SK-N-SH (cell line): ENCODE data around the gene RHOBTB3.

Source experiments
- CTCF ChIP-seq: fragments of 200-600 bp; sonication (generic); IDR thresholded peaks from 2 replicates; pipeline ENCODE4 v1.6.1; 2017; ENCODE audit warnings: antibody characterized with exemption, mild to moderate bottlenecking, moderate library complexity
- MAX ChIP-seq: IDR thresholded peaks from 2 replicates; pipeline ENCODE4 v1.4.0; 2012; ENCODE audit warnings: low read depth
- NRF1 ChIP-seq: IDR thresholded peaks from 2 replicates; pipeline ENCODE4 v1.6.1; 2012; ENCODE audit warnings: low read depth, mild to moderate bottlenecking, low read length
- RAD21 ChIP-seq: IDR thresholded peaks from 2 replicates; pipeline ENCODE4 v1.6.1; 2012; ENCODE audit warnings: mild to moderate bottlenecking, low read length
- RCOR1 ChIP-seq: fragments of 150-350 bp; IDR thresholded peaks from 2 replicates; pipeline ENCODE4 v1.6.1; 2017; ENCODE audit warnings: antibody characterized with exemption, low read length
- USF1 ChIP-seq: IDR thresholded peaks from 2 replicates; pipeline ENCODE4 v1.4.0; 2012; ENCODE audit warnings: low read depth, borderline replicate concordance
- USF2 ChIP-seq: fragments of 150-350 bp; IDR thresholded peaks from 2 replicates; pipeline ENCODE4 v1.6.1; 2017; ENCODE audit warnings: antibody characterized with exemption, low read length, low read depth, borderline replicate concordance

GRCh38 chr5:95839658-95840057 is 108.5 kb downstream of the RHOBTB3 start:
- TF ChIP-seq USF2 (no peak), USF1 (no peak), CTCF (no peak), RAD21 (no peak), RCOR1 (no peak), NRF1 (no peak), MAX (no peak)
